ENCODE data around the gene DNMT3A.

Gene DNMT3A

GRCh38 chr2:25341753-25342371 lies at the start of gene DNMT3A:
Gene DNMT3A (minus strand): TSS chr2:25341925. CDS start chr2:25313984, 27,941 bp downstream.
- DNase-seq = peak; percentile 60 to 87 (median 79)

- DNase-seq = no peak
Observed at GRCh38 chr2:25389161-25389560, 47.4 kb upstream of the DNMT3A start.

- DNase-seq = no peak
Observed at GRCh38 chr2:25388491-25388890, 46.8 kb upstream of the DNMT3A start.

- no peak for DNase-seq
Observed at GRCh38 chr2:25387876-25388449, 46.2 kb upstream of the DNMT3A start.

- no peak for DNase-seq
Observed at GRCh38 chr2:25386971-25387875, 45.5 kb upstream of the DNMT3A start.

GRCh38 chr2:25385910-25386309 lies 44.2 kb upstream of the DNMT3A start:
- DNase-seq = peak in 1 of 3 experiments; percentile 18

GRCh38 chr2:25383806-25384205 lies 42.1 kb upstream of the DNMT3A start:
- no peak for DNase-seq

- DNase-seq = no peak
Observed at GRCh38 chr2:25381502-25381901, 39.8 kb upstream of the DNMT3A start.

GRCh38 chr2:25380586-25381375 lies 39.1 kb upstream of the DNMT3A start:
- no peak for DNase-seq

- DNase-seq = no peak
Observed at GRCh38 chr2:25380023-25380422, 38.3 kb upstream of the DNMT3A start.

- no peak for DNase-seq
Observed at GRCh38 chr2:25379535-25379934, 37.8 kb upstream of the DNMT3A start.

- DNase-seq = no peak
Observed at GRCh38 chr2:25378731-25379490, 37.2 kb upstream of the DNMT3A start.

- no peak for DNase-seq
Observed at GRCh38 chr2:25377822-25378421, 36.2 kb upstream of the DNMT3A start.

GRCh38 chr2:25376750-25377621 lies 35.3 kb upstream of the DNMT3A start:
- peak; percentile 95 to 97 (median 97) for DNase-seq

- DNase-seq = no peak
Observed at GRCh38 chr2:25375989-25376545, 34.3 kb upstream of the DNMT3A start.

- no peak for DNase-seq
Observed at GRCh38 chr2:25375371-25375988, 33.8 kb upstream of the DNMT3A start.

GRCh38 chr2:25374827-25375226 lies 33.1 kb upstream of the DNMT3A start:
- no peak for DNase-seq

GRCh38 chr2:25374411-25374810 lies 32.7 kb upstream of the DNMT3A start:
- no peak for DNase-seq

GRCh38 chr2:25373269-25373981 lies 31.7 kb upstream of the DNMT3A start:
- DNase-seq = peak; percentile 40 to 77 (median 41)

All from NCI-H1417 (cell line).